ENCODE data around the gene DPYSL3. TPM values are rescaled to one million over a fixed set of nuclear protein-coding genes. Genes with fewer than 3 reads are reported as not detected.

The DPYSL3 gene
- total RNA-seq, 4 donors from 2014 or later = 38.9 to 68.0 (median 50.0) TPM

GRCh38 chr5:147481874-147482705 lies 27.8 kb downstream of the DPYSL3 start:
- no peaks in the 10 kb centered on the region for H3K27me3 ChIP-seq
- H3K27ac ChIP-seq = peak overlapping the region in 2 of 4 donors; percentile 65 to 81
- no peaks in the 10 kb centered on the region for H3K9me3 ChIP-seq
- no peak overlapping the region for H3K4me3 ChIP-seq
- TF ChIP-seq EP300 (IDR thresholded peaks at IDR 0.05) = no peak
- no peak for TF ChIP-seq POLR2A (IDR thresholded peaks at IDR 0.05)
- no peak for TF ChIP-seq CTCF (IDR thresholded peaks at IDR 0.05)
- DNase-seq (ENCODE audit: low spot score in 2 of 2) = peak in 1 of 2 donors; percentile 11
- WGBS, 2 donors = 58 to 67% methylated on average over 3 of the region's 3 CpGs
- H3K36me3 ChIP-seq = no peaks in the 10 kb centered on the region
- H3K4me1 ChIP-seq = peaks cover 0 to 44% (median 6%) of the 10 kb centered on the region in 4 donors

- no peak overlapping the region for H3K4me3 ChIP-seq
- H3K4me1 ChIP-seq = peaks cover 0 to 44% (median 6%) of the 10 kb centered on the region in 4 donors
- no peaks in the 10 kb centered on the region for H3K36me3 ChIP-seq
- no peaks in the 10 kb centered on the region for H3K9me3 ChIP-seq
- no peak for DNase-seq (ENCODE audit: low spot score in 2 of 2)
- peak overlapping the region in 1 of 4 donors; percentile 81 for H3K27ac ChIP-seq
- TF ChIP-seq POLR2A (IDR thresholded peaks at IDR 0.05) = no peak
- no peak for TF ChIP-seq EP300 (IDR thresholded peaks at IDR 0.05)
- no peak for TF ChIP-seq CTCF (IDR thresholded peaks at IDR 0.05)
- 67 to 80% methylated on average over 1 of the region's 1 CpG for WGBS, 2 donors
- H3K27me3 ChIP-seq = no peaks in the 10 kb centered on the region
Measured at GRCh38 chr5:147481376-147481775, 28.5 kb downstream of the DPYSL3 start.

GRCh38 chr5:147479949-147480348 lies 29.9 kb downstream of the DPYSL3 start:
- TF ChIP-seq EP300 (IDR thresholded peaks at IDR 0.05) (no peak), POLR2A (IDR thresholded peaks at IDR 0.05) (no peak), CTCF (IDR thresholded peaks at IDR 0.05) (no peak)
- Histone ChIP-seq H3K36me3 (no peaks in the 10 kb centered on the region), H3K27ac (no peak overlapping the region), H3K9me3 (no peaks in the 10 kb centered on the region), H3K4me1 (peaks cover 0 to 44% (median 6%) of the 10 kb centered on the region in 4 donors), H3K27me3 (no peaks in the 10 kb centered on the region), H3K4me3 (no peak overlapping the region)
- DNase-seq (ENCODE audit: low spot score in 2 of 2) = no peak
- 78 to 81% methylated on average over 6 of the region's 6 CpGs for WGBS, 2 donors

GRCh38 chr5:147479444-147479843 lies 30.4 kb downstream of the DPYSL3 start:
- Histone ChIP-seq H3K4me3 (no peak overlapping the region), H3K36me3 (no peaks in the 10 kb centered on the region), H3K9me3 (no peaks in the 10 kb centered on the region), H3K27ac (no peak overlapping the region), H3K27me3 (no peaks in the 10 kb centered on the region), H3K4me1 (peaks cover 0 to 39% (median 6%) of the 10 kb centered on the region in 4 donors)
- no peak for TF ChIP-seq POLR2A (IDR thresholded peaks at IDR 0.05)
- TF ChIP-seq CTCF (IDR thresholded peaks at IDR 0.05) = no peak
- TF ChIP-seq EP300 (IDR thresholded peaks at IDR 0.05) = no peak
- DNase-seq (ENCODE audit: low spot score in 2 of 2) = no peak

GRCh38 chr5:147474140-147474539 lies 35.7 kb downstream of the DPYSL3 start:
- TF ChIP-seq CTCF (IDR thresholded peaks at IDR 0.05) = no peak
- H3K4me1 ChIP-seq = no peaks in the 10 kb centered on the region
- DNase-seq (ENCODE audit: low spot score in 2 of 2) = no peak
- no peaks in the 10 kb centered on the region for H3K9me3 ChIP-seq
- 92 to 93% methylated on average over 1 of the region's 1 CpG for WGBS, 2 donors
- no peak overlapping the region for H3K27ac ChIP-seq
- no peaks in the 10 kb centered on the region for H3K36me3 ChIP-seq
- no peak overlapping the region for H3K4me3 ChIP-seq
- H3K27me3 ChIP-seq = no peaks in the 10 kb centered on the region

Data from tibial nerve (tissue), 4 donors.